A549 (cell line): ENCODE measurements around the gene GDPD3.

ENCODE experiments used
- BHLHE40 ChIP-seq: IDR thresholded peaks from 2 replicates; pipeline ENCODE4 v1.6.1; 2012; ENCODE audit warnings: low read depth, low read length, inconsistent platforms
- CHD2 ChIP-seq: fragments of 150-350 bp; IDR thresholded peaks from 2 replicates; pipeline ENCODE4 v1.6.1; 2014; ENCODE audit warnings: low read length; ENCODE audit not compliant: partially characterized antibody
- EP300 ChIP-seq, 2 experiments: fragments of >200 bp; sonication (Bioruptor Twin); formaldehyde crosslinking; IDR thresholded peaks; 2 replicates in 1 of 2; 3 replicates in 1 of 2; pipeline ENCODE4 v1.6.1; 2016 to 2017
- FOSL2 ChIP-seq, 2 experiments: fragments of 450-650 bp in 1 of 2; fragments of >200 bp in 1 of 2; sonication (Bioruptor Twin) in 1 of 2; formaldehyde crosslinking; IDR thresholded peaks; 2 replicates each; pipeline versions ENCODE4 v1.5.0 to v1.6.1; 2016 to 2020; ENCODE audit warnings: mild to moderate bottlenecking in 1 of 2, moderate library complexity in 1 of 2
- JUN ChIP-seq, 2 experiments: fragments of >200 bp; sonication (Bioruptor Twin); formaldehyde crosslinking; IDR thresholded peaks; 2 replicates in 1 of 2; 3 replicates in 1 of 2; pipeline ENCODE4 v1.6.1; 2016 to 2017
- KDM5A ChIP-seq: fragments of 200-600 bp; sonication (generic); IDR thresholded peaks from 2 replicates; pipeline ENCODE4 v1.6.1; 2016; ENCODE audit warnings: antibody characterized with exemption, mild to moderate bottlenecking
- MYC ChIP-seq: IDR thresholded peaks from 2 replicates; pipeline ENCODE4 v1.6.1; 2012; ENCODE audit warnings: mild to moderate bottlenecking, inconsistent platforms, low read length, improper control_type of control experiment, borderline replicate concordance
- POLR2A ChIP-seq: IDR thresholded peaks from 2 replicates; pipeline ENCODE4 v1.6.1; 2012; ENCODE audit warnings: mild to moderate bottlenecking, low read length
- RAD21 ChIP-seq, 2 experiments: fragments of >200 bp in 1 of 2; sonication (Bioruptor Twin) in 1 of 2; formaldehyde crosslinking in 1 of 2; IDR thresholded peaks in 1 of 2; conservative IDR thresholded peaks in 1 of 2; 2 replicates in 1 of 2; 3 replicates in 1 of 2; pipeline ENCODE4 v1.6.1; 2012 to 2018; ENCODE audit warnings: inconsistent platforms in 1 of 2
- SMC3 ChIP-seq: fragments of >200 bp; sonication (Bioruptor Twin); formaldehyde crosslinking; IDR thresholded peaks from 3 replicates; pipeline ENCODE4 v1.6.1; 2018; ENCODE audit warnings: inconsistent platforms
- ZSCAN20 ChIP-seq: fragments of 250-450 bp; sonication (Bioruptor Pico); IDR thresholded peaks from 2 replicates; pipeline ENCODE4 v1.8.0; 2022; ENCODE audit warnings: mild to moderate bottlenecking, moderate library complexity
- TF ChIP-seq, protein P1 (sequence below): fragments of >200 bp; sonication (Bioruptor Twin); formaldehyde crosslinking; IDR thresholded peaks from 3 replicates; pipeline ENCODE4 v1.5.1; 2016
- TF ChIP-seq, protein P2 (sequence below): fragments of 450-650 bp; IDR thresholded peaks from 2 replicates; pipeline ENCODE4 v1.6.1; 2014; ENCODE audit warnings: antibody characterized with exemption
- TF ChIP-seq, protein P3 (sequence below): fragments of 200-600 bp; sonication (generic); IDR thresholded peaks from 2 replicates; pipeline ENCODE4 v1.6.1; 2016; ENCODE audit warnings: antibody characterized with exemption, mild to moderate bottlenecking, moderate library complexity

- no peak for TF ChIP-seq POLR2A
- TF ChIP-seq, protein P1, sequence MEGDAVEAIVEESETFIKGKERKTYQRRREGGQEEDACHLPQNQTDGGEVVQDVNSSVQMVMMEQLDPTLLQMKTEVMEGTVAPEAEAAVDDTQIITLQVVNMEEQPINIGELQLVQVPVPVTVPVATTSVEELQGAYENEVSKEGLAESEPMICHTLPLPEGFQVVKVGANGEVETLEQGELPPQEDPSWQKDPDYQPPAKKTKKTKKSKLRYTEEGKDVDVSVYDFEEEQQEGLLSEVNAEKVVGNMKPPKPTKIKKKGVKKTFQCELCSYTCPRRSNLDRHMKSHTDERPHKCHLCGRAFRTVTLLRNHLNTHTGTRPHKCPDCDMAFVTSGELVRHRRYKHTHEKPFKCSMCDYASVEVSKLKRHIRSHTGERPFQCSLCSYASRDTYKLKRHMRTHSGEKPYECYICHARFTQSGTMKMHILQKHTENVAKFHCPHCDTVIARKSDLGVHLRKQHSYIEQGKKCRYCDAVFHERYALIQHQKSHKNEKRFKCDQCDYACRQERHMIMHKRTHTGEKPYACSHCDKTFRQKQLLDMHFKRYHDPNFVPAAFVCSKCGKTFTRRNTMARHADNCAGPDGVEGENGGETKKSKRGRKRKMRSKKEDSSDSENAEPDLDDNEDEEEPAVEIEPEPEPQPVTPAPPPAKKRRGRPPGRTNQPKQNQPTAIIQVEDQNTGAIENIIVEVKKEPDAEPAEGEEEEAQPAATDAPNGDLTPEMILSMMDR = no peak
- no peak for TF ChIP-seq CHD2
- TF ChIP-seq, protein P2, sequence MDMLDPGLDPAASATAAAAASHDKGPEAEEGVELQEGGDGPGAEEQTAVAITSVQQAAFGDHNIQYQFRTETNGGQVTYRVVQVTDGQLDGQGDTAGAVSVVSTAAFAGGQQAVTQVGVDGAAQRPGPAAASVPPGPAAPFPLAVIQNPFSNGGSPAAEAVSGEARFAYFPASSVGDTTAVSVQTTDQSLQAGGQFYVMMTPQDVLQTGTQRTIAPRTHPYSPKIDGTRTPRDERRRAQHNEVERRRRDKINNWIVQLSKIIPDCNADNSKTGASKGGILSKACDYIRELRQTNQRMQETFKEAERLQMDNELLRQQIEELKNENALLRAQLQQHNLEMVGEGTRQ = no peak
- TF ChIP-seq, protein P3, sequence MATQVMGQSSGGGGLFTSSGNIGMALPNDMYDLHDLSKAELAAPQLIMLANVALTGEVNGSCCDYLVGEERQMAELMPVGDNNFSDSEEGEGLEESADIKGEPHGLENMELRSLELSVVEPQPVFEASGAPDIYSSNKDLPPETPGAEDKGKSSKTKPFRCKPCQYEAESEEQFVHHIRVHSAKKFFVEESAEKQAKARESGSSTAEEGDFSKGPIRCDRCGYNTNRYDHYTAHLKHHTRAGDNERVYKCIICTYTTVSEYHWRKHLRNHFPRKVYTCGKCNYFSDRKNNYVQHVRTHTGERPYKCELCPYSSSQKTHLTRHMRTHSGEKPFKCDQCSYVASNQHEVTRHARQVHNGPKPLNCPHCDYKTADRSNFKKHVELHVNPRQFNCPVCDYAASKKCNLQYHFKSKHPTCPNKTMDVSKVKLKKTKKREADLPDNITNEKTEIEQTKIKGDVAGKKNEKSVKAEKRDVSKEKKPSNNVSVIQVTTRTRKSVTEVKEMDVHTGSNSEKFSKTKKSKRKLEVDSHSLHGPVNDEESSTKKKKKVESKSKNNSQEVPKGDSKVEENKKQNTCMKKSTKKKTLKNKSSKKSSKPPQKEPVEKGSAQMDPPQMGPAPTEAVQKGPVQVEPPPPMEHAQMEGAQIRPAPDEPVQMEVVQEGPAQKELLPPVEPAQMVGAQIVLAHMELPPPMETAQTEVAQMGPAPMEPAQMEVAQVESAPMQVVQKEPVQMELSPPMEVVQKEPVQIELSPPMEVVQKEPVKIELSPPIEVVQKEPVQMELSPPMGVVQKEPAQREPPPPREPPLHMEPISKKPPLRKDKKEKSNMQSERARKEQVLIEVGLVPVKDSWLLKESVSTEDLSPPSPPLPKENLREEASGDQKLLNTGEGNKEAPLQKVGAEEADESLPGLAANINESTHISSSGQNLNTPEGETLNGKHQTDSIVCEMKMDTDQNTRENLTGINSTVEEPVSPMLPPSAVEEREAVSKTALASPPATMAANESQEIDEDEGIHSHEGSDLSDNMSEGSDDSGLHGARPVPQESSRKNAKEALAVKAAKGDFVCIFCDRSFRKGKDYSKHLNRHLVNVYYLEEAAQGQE = no peak
- no peak for TF ChIP-seq EP300 (IDR thresholded peaks at IDR 0.05)
- TF ChIP-seq FOSL2 (IDR thresholded peaks at IDR 0.05) = no peak
- TF ChIP-seq FOSL2 (CRISPR knock-in tag; IDR thresholded peaks at IDR 0.05) = no peak
- no peak for TF ChIP-seq BHLHE40
- TF ChIP-seq SMC3 = no peak
- no peak for TF ChIP-seq ZSCAN20 (CRISPR knock-in tag)
- no peak for TF ChIP-seq KDM5A
- TF ChIP-seq MYC = no peak
- TF ChIP-seq RAD21 (conservative IDR thresholded peaks at IDR 0.05 in 1 of 2, IDR thresholded peaks at IDR 0.05 in 1 of 2) = no peak
- TF ChIP-seq JUN (IDR thresholded peaks at IDR 0.05) = no peak
Observed at GRCh38 chr16:30117768-30118167, 4.4 kb upstream of the GDPD3 start.
